Measurements from ENCODE around the gene TGIF1. TPM values are rescaled to one million over a fixed set of nuclear protein-coding genes. Genes with fewer than 3 reads are reported as not detected.

TGIF1 gene
- total and polyA plus RNA-seq, 9 of the 15 experiments (the other 6 are each of a cell fraction or from before 2014, with no cell fraction given), result 16.1 to 77.7 (median 44.6) TPM

DNA sequence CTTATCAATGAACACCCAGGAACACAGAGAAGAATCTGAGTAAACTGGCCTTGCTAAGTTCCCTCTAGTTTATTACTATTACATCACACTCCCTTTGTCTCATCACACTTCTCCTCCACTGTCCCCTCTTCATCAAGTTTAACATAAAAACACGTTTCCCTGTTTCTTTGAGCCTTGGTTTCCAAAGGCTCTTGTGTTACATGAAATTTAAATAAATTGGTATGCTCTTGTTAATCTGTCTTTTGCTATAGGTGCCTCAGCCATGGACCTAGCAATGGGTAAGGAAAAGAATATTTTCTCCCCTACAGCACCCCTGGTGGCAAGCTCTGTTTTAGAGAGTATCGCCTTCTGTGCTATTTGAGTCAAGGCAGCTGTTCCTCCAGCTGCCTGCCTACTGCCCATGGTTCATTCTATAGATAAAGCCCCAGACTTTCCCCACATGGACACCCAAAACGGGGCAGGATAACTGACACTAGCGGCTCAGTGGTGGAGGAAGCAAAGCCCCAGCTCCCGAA, 31.8 kb downstream of the TGIF1 start (continued):
- TF ChIP-seq, protein P1, sequence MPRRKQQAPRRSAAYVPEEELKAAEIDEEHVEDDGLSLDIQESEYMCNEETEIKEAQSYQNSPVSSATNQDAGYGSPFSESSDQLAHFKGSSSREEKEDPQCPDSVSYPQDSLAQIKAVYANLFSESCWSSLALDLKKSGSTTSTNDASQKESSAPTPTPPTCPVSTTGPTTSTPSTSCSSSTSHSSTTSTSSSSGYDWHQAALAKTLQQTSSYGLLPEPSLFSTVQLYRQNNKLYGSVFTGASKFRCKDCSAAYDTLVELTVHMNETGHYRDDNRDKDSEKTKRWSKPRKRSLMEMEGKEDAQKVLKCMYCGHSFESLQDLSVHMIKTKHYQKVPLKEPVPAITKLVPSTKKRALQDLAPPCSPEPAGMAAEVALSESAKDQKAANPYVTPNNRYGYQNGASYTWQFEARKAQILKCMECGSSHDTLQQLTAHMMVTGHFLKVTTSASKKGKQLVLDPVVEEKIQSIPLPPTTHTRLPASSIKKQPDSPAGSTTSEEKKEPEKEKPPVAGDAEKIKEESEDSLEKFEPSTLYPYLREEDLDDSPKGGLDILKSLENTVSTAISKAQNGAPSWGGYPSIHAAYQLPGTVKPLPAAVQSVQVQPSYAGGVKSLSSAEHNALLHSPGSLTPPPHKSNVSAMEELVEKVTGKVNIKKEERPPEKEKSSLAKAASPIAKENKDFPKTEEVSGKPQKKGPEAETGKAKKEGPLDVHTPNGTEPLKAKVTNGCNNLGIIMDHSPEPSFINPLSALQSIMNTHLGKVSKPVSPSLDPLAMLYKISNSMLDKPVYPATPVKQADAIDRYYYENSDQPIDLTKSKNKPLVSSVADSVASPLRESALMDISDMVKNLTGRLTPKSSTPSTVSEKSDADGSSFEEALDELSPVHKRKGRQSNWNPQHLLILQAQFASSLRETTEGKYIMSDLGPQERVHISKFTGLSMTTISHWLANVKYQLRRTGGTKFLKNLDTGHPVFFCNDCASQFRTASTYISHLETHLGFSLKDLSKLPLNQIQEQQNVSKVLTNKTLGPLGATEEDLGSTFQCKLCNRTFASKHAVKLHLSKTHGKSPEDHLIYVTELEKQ (CRISPR knock-in tag; IDR thresholded peaks at IDR 0.05), result no peak
- TF ChIP-seq CREBBP (IDR thresholded peaks at IDR 0.05; ENCODE audit: low read depth, low read length), result no peak
- TF ChIP-seq ZNF184 (CRISPR knock-in tag; IDR thresholded peaks at IDR 0.05), result no peak
- no peak for TF ChIP-seq JUND (IDR thresholded peaks at IDR 0.05; ENCODE audit: borderline replicate concordance, low read depth, low read length)
- TF ChIP-seq JUND (tag; IDR thresholded peaks at IDR 0.05; ENCODE audit: borderline replicate concordance, low read depth, low read length), result 0 out of 3 replicates have a peak, but pooled peaks have one; percentile 21
- no peak for TF ChIP-seq TARDBP (IDR thresholded peaks at IDR 0.05)
- TF ChIP-seq PHF21A (IDR thresholded peaks at IDR 0.05; ENCODE audit: borderline replicate concordance, low read depth), result no peak
- TF ChIP-seq RBM25 (IDR thresholded peaks at IDR 0.05; ENCODE audit: low read depth, low read length, severe bottlenecking), result no peak
- peak; percentile 70; the same call in 1 of the 2 replicates for TF ChIP-seq SMARCA4 (IDR thresholded peaks at IDR 0.05)
- no peak for TF ChIP-seq CREB1 (IDR thresholded peaks at IDR 0.05)
- TF ChIP-seq CREB1 (CRISPR knock-in tag; IDR thresholded peaks at IDR 0.05), result 0 out of 2 replicates have a peak, but pooled peaks have one; percentile 23
- TF ChIP-seq RB1 (IDR thresholded peaks at IDR 0.05; ENCODE audit: low read depth), result 0 out of 2 replicates have a peak, but pooled peaks have one; percentile 6
- no peak for TF ChIP-seq PCBP1 (IDR thresholded peaks at IDR 0.05; ENCODE audit: low read depth, low read length, poor library complexity, severe bottlenecking)
- TF ChIP-seq CEBPB (tag; IDR thresholded peaks at IDR 0.05), result peak; percentile 71
- TF ChIP-seq POLR3A (IDR thresholded peaks at IDR 0.05; ENCODE audit: borderline replicate concordance, extremely low read depth, insufficient read depth, insufficient read length), result no peak
- TF ChIP-seq, protein P2, sequence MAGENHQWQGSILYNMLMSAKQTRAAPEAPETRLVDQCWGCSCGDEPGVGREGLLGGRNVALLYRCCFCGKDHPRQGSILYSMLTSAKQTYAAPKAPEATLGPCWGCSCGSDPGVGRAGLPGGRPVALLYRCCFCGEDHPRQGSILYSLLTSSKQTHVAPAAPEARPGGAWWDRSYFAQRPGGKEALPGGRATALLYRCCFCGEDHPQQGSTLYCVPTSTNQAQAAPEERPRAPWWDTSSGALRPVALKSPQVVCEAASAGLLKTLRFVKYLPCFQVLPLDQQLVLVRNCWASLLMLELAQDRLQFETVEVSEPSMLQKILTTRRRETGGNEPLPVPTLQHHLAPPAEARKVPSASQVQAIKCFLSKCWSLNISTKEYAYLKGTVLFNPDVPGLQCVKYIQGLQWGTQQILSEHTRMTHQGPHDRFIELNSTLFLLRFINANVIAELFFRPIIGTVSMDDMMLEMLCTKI (IDR thresholded peaks at IDR 0.05; ENCODE audit: partially characterized antibody), result no peak
- no peak for TF ChIP-seq KAT2B (IDR thresholded peaks at IDR 0.05; ENCODE audit: low read depth, low read length)
- TF ChIP-seq ZNF445 (CRISPR knock-in tag; IDR thresholded peaks at IDR 0.05; ENCODE audit: low read depth), result no peak
- peak; percentile 67; the same call in 1 of the 2 replicates for TF ChIP-seq CTBP1 (IDR thresholded peaks at IDR 0.05; ENCODE audit: borderline replicate concordance)
- 0 out of 2 replicates have a peak, but pooled peaks have one; percentile 21 for TF ChIP-seq SMC3 (conservative IDR thresholded peaks at IDR 0.05; ENCODE audit: insufficient read depth, low read depth, low read length)
- no peak for TF ChIP-seq NCOA1 (IDR thresholded peaks at IDR 0.05; ENCODE audit: low read depth)

All from K562 (cell line).